Ramos (cell line): ENCODE measurements around the gene IGFL4.
"Not testable (repeated sequence)": the region's sequence is repeated elsewhere in the genome, so short reads cannot be mapped to it uniquely, and the experiment has no call there.

Experiments
- in situ Hi-C: fragments of 300-500 bp; cut with MboI; formaldehyde crosslinking; loops from one replicate; pipeline ENCODE4 v1.14.3; 2022; ENCODE audit warnings: low sequenced_read_pairs; ENCODE audit not compliant: unreplicated experiment

Gene IGFL4

GRCh38 chr19:46040952-46041500 is at the start of gene IGFL4:
TSS of gene IGFL4 (minus strand) at chr19:46041002. CDS start at chr19:46040962, 40 bp downstream.
- in situ Hi-C loops, result no loop called here

- in situ Hi-C loops, result no loop called here
These were observed 49.6 kb upstream of the IGFL4 start for GRCh38 chr19:46090444-46090843.

GRCh38 chr19:46089432-46089831 is 48.6 kb upstream of the IGFL4 start:
- in situ Hi-C loops, result no loop called here

GRCh38 chr19:46088101-46088500 is 47.3 kb upstream of the IGFL4 start:
- in situ Hi-C loops, result no loop called here

GRCh38 chr19:46085888-46086287 is 45.1 kb upstream of the IGFL4 start:
- in situ Hi-C loops, result no loop called here

GRCh38 chr19:46082728-46083050 is 41.9 kb upstream of the IGFL4 start:
- in situ Hi-C loops, result no loop called here

- in situ Hi-C loops, result no loop called here
These were observed 41.3 kb upstream of the IGFL4 start for GRCh38 chr19:46081928-46082727.

- in situ Hi-C loops, result no loop called here
These were observed 39.8 kb upstream of the IGFL4 start for GRCh38 chr19:46080561-46080960.

- in situ Hi-C loops, result no loop called here
These were observed 38.8 kb upstream of the IGFL4 start for GRCh38 chr19:46079576-46079975.

- in situ Hi-C loops, result not testable (repeated sequence)
These were observed 38.0 kb upstream of the IGFL4 start for GRCh38 chr19:46078573-46079332.

GRCh38 chr19:46077815-46078167 is 37.0 kb upstream of the IGFL4 start:
- in situ Hi-C loops, result no loop called here

GRCh38 chr19:46076951-46077814 is 36.4 kb upstream of the IGFL4 start:
- in situ Hi-C loops, result no loop called here

GRCh38 chr19:46076031-46076880 is 35.5 kb upstream of the IGFL4 start:
- in situ Hi-C loops, result no loop called here

GRCh38 chr19:46073268-46073922 is 32.6 kb upstream of the IGFL4 start:
- in situ Hi-C loops, result no loop called here

- in situ Hi-C loops, result no loop called here
These were observed 29.1 kb upstream of the IGFL4 start for GRCh38 chr19:46069806-46070341.

GRCh38 chr19:46068345-46069258 is 27.8 kb upstream of the IGFL4 start:
- in situ Hi-C loops, result no loop called here

- in situ Hi-C loops, result no loop called here
These were observed 26.9 kb upstream of the IGFL4 start for GRCh38 chr19:46067691-46068090.

GRCh38 chr19:46066471-46066870 is 25.7 kb upstream of the IGFL4 start:
- in situ Hi-C loops, result no loop called here
